Anterior cingulate cortex (tissue), 58 donors: Measurements from ENCODE around the gene TAX1BP1.

Experiments
- DNase-seq, 58 donors: peaks; one replicate each; lab custom pipeline; 2025; lab: John Stamatoyannopoulos, UW

Gene TAX1BP1

GRCh38 chr7:27775782-27776181, 35.8 kb downstream of the TAX1BP1 start:
- no peak for DNase-seq

GRCh38 chr7:27777662-27778061, 37.7 kb downstream of the TAX1BP1 start:
- no peak for DNase-seq

DNA sequence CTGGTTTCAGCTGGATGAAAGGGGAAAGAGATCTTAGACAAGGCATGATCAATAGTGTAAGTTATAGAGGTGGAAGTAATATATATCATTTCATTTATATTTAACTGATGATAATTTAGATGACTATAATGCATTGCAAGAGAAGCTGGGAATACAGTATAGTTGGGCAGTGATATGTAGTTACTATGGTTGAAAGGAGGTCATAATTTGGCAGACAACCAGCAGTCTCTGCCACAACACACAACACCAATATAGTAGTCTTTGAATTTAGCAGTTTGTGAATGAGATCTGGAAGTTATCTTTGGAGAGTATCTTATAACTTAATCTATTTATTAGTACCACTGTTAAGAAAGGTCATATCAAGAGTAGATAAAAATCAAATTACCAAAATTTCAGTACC, 39.9 kb downstream of the TAX1BP1 start:
- DNase-seq, result no peak

- no peak for DNase-seq
Observed at GRCh38 chr7:27781188-27781587, 41.2 kb downstream of the TAX1BP1 start.

DNA sequence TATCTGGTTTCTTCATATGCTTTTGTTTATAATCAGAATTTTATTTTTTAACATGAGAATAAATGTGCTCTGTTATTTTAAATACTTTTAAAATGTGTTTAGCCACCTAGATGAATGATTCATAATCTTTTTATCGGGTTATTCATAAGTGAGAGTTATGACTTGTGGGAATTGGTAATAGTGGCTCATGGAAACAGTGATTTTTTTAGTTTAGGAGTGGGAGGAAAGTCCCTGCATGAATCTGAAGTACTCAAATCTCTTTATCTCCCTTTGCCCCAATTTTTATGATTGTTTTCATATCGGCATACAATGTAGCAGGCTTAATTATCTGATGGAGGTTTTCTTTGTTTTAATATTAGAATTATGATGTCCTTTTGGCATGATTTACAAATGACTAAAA, 42.9 kb downstream of the TAX1BP1 start:
- no peak for DNase-seq

- no peak for DNase-seq
Observed at GRCh38 chr7:27784399-27785053, 44.6 kb downstream of the TAX1BP1 start.

DNA sequence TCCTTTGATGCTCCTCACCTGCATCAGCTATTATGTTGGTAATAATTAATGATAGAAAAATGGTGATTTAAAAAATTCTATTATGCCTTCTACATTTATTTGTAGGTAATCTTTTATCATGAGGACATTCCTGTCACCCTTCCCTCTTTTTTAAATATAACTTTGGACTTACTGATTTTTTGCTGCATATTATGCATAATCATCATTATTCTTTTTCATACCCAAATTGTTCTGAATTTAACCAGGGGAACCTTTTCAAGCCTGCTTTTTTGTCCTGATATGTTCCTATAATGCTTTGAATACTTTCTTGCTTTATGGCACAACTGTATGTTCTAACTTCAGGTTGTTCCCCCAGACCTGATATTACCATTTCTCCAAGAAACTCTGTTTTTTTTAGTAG, 48.5 kb downstream of the TAX1BP1 start:
- no peak for DNase-seq

- no peak for DNase-seq
Observed at GRCh38 chr7:27793780-27794179, 53.8 kb downstream of the TAX1BP1 start.

DNA sequence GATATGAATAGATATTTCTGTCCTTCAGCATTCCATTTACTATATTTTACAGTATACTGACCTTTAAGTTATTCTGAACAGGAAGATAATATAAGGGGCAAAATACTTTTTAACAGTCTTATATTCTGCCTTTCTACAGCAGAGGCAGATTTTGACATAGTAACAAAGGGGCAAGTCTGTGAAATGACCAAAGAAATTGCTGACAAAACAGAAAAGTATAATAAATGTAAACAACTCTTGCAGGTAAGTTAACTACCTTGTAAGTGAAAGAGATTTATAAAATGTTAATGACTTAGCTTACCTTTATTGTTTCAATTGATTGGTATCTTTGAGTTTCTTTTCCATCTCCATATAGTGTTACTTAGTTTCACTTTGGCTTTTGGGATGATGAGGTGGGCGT, 56.0 kb downstream of the TAX1BP1 start:
- no peak for DNase-seq

DNA sequence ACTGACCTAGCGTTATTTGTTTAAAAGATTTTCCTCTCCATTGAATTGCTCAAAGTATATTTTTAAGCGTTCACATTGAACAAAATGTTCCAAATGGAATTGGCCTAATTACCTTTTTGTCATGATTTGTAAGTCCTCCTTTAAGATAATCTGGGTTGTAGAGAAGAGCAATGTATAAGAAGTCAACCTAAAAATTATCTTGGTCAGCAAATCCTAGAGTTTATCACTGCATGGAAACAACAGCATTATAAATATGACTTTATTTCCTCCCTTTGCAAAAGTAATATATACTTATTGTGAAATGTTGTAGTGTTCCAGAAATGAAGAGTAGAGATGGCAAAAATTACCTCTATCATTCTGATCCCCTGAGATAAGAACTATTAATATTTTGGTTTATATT, 59.2 kb downstream of the TAX1BP1 start:
- no peak for DNase-seq

DNA sequence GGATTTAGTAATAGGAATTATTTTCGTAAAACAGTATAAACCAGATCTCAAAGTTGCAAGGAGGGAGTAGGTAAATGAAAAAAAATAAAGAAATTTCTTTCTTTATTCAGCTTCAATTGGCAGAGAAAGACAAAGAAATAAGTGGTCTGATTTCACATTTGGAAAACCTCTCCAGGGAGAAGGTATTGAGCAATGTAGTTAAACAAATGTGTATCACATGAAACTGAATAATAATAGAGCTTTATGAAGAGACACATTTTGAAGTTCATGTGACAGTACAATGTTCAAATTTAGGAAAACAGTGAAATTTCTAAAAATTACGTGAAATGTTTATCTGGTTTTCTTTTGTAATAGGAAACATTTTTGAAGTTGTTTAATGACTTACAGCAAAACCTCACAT, 63.0 kb downstream of the TAX1BP1 start:
- DNase-seq, result no peak

DNA sequence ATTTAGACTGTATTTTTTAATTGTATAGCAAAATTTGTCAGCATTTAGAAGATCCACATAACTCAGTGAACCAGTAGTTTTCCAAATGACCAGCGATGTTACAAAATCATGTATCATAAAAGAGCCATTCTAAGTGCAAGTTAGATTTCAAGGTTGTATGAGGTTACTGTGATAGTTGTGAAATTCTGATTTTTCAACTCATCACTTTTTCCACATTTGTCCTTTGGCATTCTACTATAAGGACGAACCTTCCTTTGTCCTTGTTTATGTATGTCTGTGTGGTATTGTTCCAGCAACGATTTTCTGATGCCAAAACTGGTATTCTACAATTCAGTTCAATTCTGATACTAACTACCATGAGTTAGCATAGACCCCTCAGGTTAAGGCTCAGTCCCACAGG, 64.2 kb downstream of the TAX1BP1 start:
- DNase-seq, result no peak

DNA sequence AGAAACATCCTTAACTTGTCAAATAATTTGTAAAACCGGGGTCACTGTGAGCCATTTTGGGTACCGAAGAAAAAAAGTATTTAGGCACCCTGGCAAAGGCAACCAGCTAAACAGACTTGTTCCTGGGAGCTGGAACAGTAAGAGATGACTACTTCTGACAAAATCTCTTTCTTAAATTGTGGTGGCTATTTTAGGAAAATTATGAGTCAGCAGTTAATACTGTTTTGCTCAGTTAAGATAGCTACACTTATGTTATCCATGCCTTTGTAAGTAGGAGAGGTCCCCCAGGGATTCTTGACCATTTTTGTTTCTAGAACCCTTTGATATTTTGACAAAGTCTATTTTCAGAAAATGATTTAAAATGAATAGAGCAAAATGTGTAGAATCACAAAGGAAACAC, 68.7 kb downstream of the TAX1BP1 start:
- DNase-seq, result no peak

GRCh38 chr7:27810186-27810585, 70.2 kb downstream of the TAX1BP1 start:
- no peak for DNase-seq

- no peak for DNase-seq
Observed at GRCh38 chr7:27812706-27813105, 72.7 kb downstream of the TAX1BP1 start.

- DNase-seq, result no peak
Observed at GRCh38 chr7:27822245-27822644, 82.3 kb downstream of the TAX1BP1 start.

DNA sequence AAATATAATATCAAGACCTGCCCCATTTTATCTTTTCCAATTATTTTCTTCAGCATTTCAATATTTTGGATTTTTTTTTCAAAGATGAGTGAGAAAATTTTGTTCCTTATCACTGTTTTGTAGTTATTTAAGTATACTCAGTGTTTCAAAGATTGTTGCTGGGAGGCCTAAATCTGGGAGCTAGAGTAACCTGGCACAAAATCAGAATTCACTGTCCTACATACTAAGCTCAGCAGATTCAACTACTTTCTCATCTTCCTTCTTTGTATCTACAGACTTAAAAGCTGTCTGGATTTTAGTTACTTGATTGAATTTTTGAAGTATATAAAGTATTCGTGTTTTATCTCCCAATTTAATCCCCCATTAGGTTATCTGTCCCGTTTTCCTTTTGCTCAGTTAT, 85.9 kb downstream of the TAX1BP1 start:
- DNase-seq, result no peak

DNA sequence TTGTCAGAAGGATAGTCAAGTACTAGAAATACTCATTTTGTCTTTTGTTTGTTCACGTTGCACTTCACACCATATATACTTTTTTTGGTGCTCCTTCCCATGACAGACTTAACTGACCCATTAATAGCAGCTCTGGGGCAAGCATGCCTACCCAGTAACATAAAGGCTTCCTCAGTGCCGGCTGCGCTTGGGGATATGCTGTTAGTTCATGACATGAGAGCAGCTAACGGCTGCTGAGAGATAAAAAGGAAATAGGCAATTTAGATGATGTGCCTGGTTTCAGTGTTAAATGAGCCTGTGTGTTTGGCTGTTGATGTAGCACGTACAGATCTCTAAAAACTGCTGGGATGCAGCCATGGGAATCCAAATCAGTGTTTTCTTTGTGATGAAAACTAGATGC, 86.4 kb downstream of the TAX1BP1 start:
- no peak for DNase-seq

DNA sequence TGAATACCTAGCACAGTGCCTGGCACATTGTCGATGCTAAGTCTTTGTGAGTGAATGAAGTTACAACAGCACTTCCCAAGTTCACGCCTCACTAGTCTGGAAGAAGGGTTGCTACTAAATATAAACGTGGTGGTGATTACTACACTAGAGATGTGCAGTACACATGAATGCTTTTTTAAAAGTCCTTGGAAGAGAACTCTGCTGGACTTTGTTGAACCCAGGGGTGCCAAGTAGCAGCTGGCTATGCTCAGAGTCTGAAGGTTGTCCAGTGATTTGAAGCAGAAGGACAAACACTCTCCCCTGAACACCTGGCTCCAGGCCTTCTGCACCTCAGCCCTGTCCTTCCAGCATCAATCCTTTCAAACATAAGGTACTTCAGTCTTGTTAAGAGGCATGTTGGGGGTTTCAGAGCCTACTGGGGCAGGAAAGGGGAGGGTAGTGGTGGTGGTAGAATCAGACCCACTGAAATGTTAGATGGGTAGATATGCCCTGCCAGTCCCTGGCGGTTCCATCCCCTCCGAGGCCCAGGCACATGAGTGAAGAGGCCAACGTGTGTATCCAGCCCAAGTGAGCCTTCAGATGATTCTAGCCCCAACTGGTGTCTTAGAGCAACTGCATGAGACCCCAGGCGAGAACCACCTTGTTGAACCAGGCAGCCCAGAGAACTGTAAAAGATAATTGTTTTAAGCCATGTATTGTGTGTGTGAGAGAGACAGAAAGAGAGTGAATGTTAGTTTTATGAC, 94.4 kb downstream of the TAX1BP1 start:
- DNase-seq, result peak in 8 of 58 donors; percentile 11 to 60 (median 38)

DNA sequence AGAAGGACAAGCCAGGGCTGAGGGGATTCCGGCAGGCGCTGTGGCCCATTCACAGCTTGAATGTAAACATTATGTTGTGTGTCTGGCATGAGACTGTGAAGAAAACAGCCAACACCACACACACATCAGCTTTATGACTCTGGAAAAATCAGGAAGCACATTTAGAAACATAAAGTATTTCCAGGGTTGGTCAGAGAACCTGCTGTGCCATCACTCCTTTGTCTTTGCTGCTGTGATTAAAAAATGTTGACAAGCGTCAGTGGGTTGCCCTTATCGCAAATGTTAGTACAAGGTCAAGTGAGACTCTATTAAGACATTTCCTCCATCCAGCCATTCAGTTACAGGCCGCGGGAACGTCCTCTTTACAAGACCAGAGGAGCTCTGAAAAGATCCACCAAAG, 95.4 kb downstream of the TAX1BP1 start:
- no peak for DNase-seq

GRCh38 chr7:27836536-27836935, 96.6 kb downstream of the TAX1BP1 start:
- no peak for DNase-seq

GRCh38 chr7:27839099-27839498, 99.1 kb downstream of the TAX1BP1 start:
- no peak for DNase-seq
